Neural crest cell (in vitro differentiated cells): ENCODE measurements around the gene SLC18A2. TPM values are rescaled to one million over a fixed set of nuclear protein-coding genes. Genes with fewer than 3 reads are reported as not detected.

Source experiments
- DNase-seq: peaks from one replicate; pipeline ENCODE4 v3.0.0; 2021; ENCODE audit warnings: low read depth, mixed read lengths, low spot score
- H3K27ac Mint-ChIP-seq: one replicate; pipeline ENCODE4 v1.8.0; 2021; ENCODE audit warnings: mild to moderate bottlenecking, mixed read lengths; ENCODE audit not compliant: unreplicated experiment
- H3K27me3 Mint-ChIP-seq: 2 replicates; pipeline ENCODE4 v1.8.0; 2021; ENCODE audit warnings: low read depth, mild to moderate bottlenecking, mixed read lengths
- H3K36me3 Mint-ChIP-seq: 2 replicates; pipeline ENCODE4 v1.8.0; 2021; ENCODE audit warnings: low read depth, mild to moderate bottlenecking, mixed read lengths
- H3K4me1 Mint-ChIP-seq: 2 replicates; pipeline ENCODE4 v1.8.0; 2021; ENCODE audit warnings: mixed read lengths
- H3K4me3 Mint-ChIP-seq: one replicate; pipeline ENCODE4 v1.8.0; 2021; ENCODE audit warnings: mild to moderate bottlenecking, mixed read lengths
- H3K9me3 Mint-ChIP-seq: 2 replicates; pipeline ENCODE4 v1.8.0; 2021; ENCODE audit warnings: mixed read lengths
- total RNA-seq: library from RNA; stranded (reverse); gene quantifications from 2 replicates; pipeline ENCODE4 v1.2.1, GENCODE V29; 2021
- TF ChIP-seq, protein P1 (sequence below): fragments of 200-600 bp; sonication (generic); conservative IDR thresholded peaks from 2 replicates; pipeline ENCODE4 v1.5.0; 2021; ENCODE audit warnings: antibody characterized with exemption, mild to moderate bottlenecking

The SLC18A2 gene
- total RNA-seq, 1 donor from 2014 or later, result 0.05 TPM

DNA sequence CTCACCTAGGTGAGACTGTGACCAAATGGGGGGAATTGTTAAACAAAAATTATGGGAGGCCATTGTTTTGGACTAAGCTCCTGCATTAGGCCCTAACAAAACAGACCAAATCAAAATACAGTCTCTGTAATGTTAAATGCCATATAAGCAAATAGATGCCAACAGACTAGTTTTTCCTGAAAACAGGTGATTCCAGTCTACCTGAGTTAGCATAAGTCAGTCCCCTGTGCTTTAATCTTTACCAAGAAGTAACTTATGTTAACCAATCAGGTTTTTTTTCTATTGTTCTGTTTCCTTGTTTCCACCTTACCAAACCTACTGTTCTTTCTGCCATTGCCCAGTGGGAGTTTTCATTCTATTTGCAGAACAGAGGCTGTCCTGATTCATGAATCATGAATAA, 86.3 kb downstream of the SLC18A2 start:
- no peaks in the 10 kb centered on the region for H3K27me3 Mint-ChIP-seq
- no peak for DNase-seq
- no peak overlapping the region for H3K27ac Mint-ChIP-seq
- TF ChIP-seq, protein P1, sequence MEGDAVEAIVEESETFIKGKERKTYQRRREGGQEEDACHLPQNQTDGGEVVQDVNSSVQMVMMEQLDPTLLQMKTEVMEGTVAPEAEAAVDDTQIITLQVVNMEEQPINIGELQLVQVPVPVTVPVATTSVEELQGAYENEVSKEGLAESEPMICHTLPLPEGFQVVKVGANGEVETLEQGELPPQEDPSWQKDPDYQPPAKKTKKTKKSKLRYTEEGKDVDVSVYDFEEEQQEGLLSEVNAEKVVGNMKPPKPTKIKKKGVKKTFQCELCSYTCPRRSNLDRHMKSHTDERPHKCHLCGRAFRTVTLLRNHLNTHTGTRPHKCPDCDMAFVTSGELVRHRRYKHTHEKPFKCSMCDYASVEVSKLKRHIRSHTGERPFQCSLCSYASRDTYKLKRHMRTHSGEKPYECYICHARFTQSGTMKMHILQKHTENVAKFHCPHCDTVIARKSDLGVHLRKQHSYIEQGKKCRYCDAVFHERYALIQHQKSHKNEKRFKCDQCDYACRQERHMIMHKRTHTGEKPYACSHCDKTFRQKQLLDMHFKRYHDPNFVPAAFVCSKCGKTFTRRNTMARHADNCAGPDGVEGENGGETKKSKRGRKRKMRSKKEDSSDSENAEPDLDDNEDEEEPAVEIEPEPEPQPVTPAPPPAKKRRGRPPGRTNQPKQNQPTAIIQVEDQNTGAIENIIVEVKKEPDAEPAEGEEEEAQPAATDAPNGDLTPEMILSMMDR, result no peak
- H3K9me3 Mint-ChIP-seq, result peaks cover 6% of the 10 kb centered on the region
- H3K4me3 Mint-ChIP-seq, result no peak overlapping the region
- H3K36me3 Mint-ChIP-seq, result peaks cover 15% of the 10 kb centered on the region
- peaks cover 3% of the 10 kb centered on the region for H3K4me1 Mint-ChIP-seq

Other genes starting within 250 kb of the SLC18A2 start
- gene SHTN1, start 235.9 kb upstream of the SLC18A2 start, total RNA-seq, result 10.0 and 10.5 TPM in 2 replicates
- 0.16 and 0.23 TPM in 2 replicates for gene VAX1, start 102.8 kb upstream of the SLC18A2 start, total RNA-seq
- not detected in 2 replicates for gene KCNK18, start 43.6 kb upstream of the SLC18A2 start, total RNA-seq
- 30.6 and 31.8 TPM in 2 replicates for gene PDZD8, start 134.3 kb downstream of the SLC18A2 start, total RNA-seq